Measurements from ENCODE around the gene ANXA7. TPM values are rescaled to one million over a fixed set of nuclear protein-coding genes. Genes with fewer than 3 reads are reported as not detected.
"Not testable (repeated sequence)": the region's sequence is repeated elsewhere in the genome, so short reads cannot be mapped to it uniquely, and the experiment has no call there.

The ANXA7 gene
- total RNA-seq, 1 donor, result 158 TPM

DNA sequence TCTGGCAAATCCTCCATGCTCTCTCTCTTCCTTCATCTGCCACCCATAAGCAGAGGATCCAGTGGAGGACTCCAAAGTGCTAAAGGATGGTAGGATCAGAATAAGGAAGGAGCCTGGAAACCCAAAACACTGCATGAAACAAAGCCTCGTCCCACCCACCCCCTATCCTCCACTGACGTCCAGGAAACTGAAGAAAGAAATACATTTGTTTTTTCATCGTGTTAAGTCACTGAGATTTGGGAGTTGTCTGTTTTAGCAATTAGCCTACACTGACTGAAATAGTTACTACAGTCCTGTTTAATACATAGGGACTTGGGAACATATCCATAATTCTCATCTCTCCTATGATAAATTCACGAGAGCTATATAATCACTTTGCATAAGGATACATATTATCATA lies 14.8 kb downstream of the ANXA7 start:
- no peak overlapping the region for H3K4me3 ChIP-seq (ENCODE audit: low read depth, low read length)
- no peak for DNase-seq (ENCODE audit: low read depth)
- TF ChIP-seq, protein P1, sequence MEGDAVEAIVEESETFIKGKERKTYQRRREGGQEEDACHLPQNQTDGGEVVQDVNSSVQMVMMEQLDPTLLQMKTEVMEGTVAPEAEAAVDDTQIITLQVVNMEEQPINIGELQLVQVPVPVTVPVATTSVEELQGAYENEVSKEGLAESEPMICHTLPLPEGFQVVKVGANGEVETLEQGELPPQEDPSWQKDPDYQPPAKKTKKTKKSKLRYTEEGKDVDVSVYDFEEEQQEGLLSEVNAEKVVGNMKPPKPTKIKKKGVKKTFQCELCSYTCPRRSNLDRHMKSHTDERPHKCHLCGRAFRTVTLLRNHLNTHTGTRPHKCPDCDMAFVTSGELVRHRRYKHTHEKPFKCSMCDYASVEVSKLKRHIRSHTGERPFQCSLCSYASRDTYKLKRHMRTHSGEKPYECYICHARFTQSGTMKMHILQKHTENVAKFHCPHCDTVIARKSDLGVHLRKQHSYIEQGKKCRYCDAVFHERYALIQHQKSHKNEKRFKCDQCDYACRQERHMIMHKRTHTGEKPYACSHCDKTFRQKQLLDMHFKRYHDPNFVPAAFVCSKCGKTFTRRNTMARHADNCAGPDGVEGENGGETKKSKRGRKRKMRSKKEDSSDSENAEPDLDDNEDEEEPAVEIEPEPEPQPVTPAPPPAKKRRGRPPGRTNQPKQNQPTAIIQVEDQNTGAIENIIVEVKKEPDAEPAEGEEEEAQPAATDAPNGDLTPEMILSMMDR (IDR thresholded peaks at IDR 0.05; ENCODE audit: insufficient read depth, low read length), result no peak

DNA sequence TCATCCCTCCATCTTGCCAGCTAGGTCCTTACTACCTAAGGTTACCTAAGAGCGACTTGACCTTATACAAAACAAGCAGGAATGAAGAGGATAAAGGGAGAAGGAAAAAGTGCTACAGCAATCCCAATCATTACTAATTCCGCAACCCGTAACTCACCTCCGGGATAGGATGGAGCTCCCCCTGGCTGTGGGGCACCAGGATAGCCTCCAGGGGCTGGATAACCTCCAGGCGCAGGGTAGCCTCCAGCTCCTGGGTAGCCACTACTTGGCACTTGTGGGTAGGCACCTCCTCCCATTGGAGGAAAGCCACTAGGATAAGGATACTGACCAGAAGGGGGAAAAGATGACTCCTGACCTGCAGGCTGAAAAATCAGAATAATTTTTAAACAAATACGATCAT lies 15.8 kb downstream of the ANXA7 start:
- H3K4me3 ChIP-seq (ENCODE audit: low read depth, low read length), result no peak overlapping the region
- TF ChIP-seq, protein P1 (IDR thresholded peaks at IDR 0.05; ENCODE audit: insufficient read depth, low read length), result no peak
- DNase-seq (ENCODE audit: low read depth), result no peak

DNA sequence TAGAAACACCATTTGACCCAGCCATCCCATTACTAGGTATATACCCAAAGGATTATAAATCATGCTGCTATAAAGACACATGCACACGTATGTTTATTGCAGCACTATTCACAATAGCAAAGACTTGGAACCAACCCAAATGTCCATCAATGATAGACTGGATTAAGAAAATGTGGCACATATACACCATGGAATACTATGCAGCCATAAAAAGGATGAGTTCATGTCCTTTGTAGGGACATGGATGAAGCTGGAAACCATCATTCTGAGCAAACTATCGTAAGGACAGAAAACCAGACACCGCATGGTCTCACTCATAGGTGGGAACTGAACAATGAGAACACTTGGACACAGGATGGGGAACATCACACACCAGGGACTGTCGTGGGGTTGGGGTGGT lies 19.5 kb downstream of the ANXA7 start:
- H3K4me3 ChIP-seq (ENCODE audit: low read depth, low read length); DNase-seq (ENCODE audit: low read depth): not testable (repeated sequence)

DNA sequence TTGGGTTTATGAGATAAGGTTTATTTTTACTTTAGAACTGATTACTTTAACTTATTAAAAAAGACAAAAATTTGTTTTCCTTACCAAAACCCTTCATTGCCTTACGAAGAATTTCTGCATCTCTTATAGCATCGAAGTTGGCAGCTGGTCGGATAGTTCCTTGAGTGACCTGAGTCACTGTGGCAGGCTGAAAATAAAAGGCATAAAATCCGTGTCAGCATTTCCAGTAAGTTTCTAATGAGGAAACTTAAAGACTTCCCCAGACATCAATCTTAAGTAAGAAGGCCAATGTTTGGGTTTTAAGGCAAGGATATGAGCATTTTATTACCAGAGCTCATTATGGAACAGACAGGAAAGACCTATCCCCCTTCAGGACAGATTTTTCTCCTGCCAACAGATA lies 25.6 kb downstream of the ANXA7 start:
- TF ChIP-seq, protein P1 (IDR thresholded peaks at IDR 0.05; ENCODE audit: insufficient read depth, low read length), result no peak
- H3K4me3 ChIP-seq (ENCODE audit: low read depth, low read length), result no peak overlapping the region
- no peak for DNase-seq (ENCODE audit: low read depth)

DNA sequence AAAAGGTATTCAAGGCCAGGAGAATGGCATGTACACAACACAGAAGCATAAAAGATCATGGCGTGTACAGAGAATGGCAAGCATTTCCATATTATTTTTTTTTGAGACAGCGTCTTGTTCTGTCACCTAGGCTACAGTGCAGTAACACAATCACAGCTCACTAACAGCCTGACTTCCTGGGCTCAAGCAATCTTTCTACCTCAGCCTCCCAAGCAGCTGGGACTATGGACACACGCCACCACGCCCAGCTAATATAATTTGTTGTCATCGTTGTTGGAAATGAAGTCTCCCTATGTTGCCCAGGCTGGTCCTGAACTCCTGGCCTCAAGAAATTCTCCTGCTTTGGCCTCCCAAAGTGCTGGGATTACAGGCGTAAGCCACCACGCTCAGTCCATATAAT lies 27.3 kb downstream of the ANXA7 start:
- no peak for DNase-seq (ENCODE audit: low read depth)
- H3K4me3 ChIP-seq (ENCODE audit: low read depth, low read length), result no peak overlapping the region
- TF ChIP-seq, protein P1 (IDR thresholded peaks at IDR 0.05; ENCODE audit: insufficient read depth, low read length), result no peak

DNA sequence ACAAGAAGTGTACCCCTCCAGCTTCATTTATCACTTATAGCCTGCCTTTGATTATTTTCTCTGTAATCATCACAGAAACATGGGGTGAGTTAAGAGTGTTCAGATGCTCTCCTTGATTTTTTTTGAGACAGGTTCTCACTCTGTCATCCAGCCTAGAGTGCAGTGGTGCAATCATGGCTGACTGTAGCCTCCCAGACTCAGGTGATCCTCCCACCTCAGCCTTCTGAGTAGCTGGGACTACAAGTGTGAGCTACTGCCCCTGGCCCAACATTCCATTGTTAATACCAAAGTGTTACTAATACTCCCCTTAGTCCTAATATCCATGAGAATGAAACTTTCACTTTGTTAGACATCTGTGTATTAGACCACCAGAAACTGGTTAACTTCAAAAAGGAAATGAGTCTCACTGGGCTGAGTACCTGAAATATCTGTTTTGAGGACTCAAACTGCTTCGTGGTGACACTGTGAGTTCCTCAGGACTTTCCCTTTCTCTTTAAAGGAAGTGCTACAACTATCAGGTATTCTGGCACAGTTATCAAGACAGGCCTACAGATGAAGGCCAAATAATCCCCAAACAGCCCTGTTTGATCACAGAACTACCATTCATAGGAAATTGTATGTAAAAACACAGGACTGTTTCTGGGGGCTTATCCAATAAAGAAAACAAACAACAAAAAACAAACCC lies 34.7 kb downstream of the ANXA7 start:
- no peak for DNase-seq (ENCODE audit: low read depth)
- H3K4me3 ChIP-seq (ENCODE audit: low read depth, low read length), result no peak overlapping the region
- TF ChIP-seq, protein P1 (IDR thresholded peaks at IDR 0.05; ENCODE audit: insufficient read depth, low read length), result no peak

DNA sequence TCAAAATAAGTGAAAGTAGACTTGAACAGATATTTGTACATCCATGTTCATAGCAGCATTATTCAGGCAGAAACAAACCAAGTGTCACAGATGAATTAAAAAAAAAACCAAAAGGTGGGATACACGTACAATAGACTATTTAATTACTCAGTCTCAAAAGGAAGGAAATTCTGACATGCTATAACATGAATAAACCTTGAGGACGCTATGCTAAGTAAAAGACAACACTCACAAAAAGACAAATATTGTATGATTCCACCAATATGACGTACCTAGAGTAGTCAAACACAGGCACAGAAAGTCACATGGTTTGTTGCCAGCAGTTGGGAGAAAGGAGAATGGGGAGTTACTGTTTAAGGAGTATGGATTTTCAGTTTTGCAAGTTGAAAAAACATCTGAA lies 37.2 kb downstream of the ANXA7 start:
- no peak for DNase-seq (ENCODE audit: low read depth)
- TF ChIP-seq, protein P1 (IDR thresholded peaks at IDR 0.05; ENCODE audit: insufficient read depth, low read length), result no peak
- H3K4me3 ChIP-seq (ENCODE audit: low read depth, low read length), result no peak overlapping the region
